Parathyroid adenoma (tissue), 2 donors: ENCODE measurements around the gene MSI2.

Experiments used
- H2AFZ ChIP-seq: fragments of 300-600 bp; sonication (generic); one replicate; pipeline ENCODE4 v1.7.0; 2017; ENCODE audit warnings: antibody characterized with exemption, mild to moderate bottlenecking
- H3K27ac ChIP-seq: fragments of 300-600 bp; sonication (generic); one replicate; pipeline ENCODE4 v1.7.0; 2017
- H3K27me3 ChIP-seq: fragments of 300-600 bp; sonication (generic); one replicate; pipeline ENCODE4 v1.7.0; 2017; ENCODE audit warnings: low read length; ENCODE audit not compliant: control insufficient read depth, insufficient read depth
- H3K36me3 ChIP-seq: fragments of 300-600 bp; sonication (generic); one replicate; pipeline ENCODE4 v1.7.0; 2017; ENCODE audit warnings: low read length; ENCODE audit not compliant: control insufficient read depth, insufficient read depth
- H3K4me1 ChIP-seq: fragments of 300-600 bp; sonication (generic); one replicate; pipeline ENCODE4 v1.7.0; 2017; ENCODE audit warnings: control low read depth
- H3K4me2 ChIP-seq: fragments of 300-600 bp; sonication (generic); one replicate; pipeline ENCODE4 v1.7.0; 2017; ENCODE audit warnings: low read length
- H3K4me3 ChIP-seq: fragments of 300-600 bp; sonication (generic); one replicate; pipeline ENCODE4 v1.7.0; 2017; ENCODE audit warnings: low read depth, low read length
- H3K79me2 ChIP-seq: fragments of 300-600 bp; sonication (generic); one replicate; pipeline ENCODE4 v1.7.0; 2017; ENCODE audit warnings: control low read depth
- H3K9ac ChIP-seq: fragments of 300-600 bp; sonication (generic); one replicate; pipeline ENCODE4 v1.7.0; 2017; ENCODE audit warnings: mild to moderate bottlenecking
- H3K9me3 ChIP-seq: fragments of 300-600 bp; sonication (generic); one replicate; pipeline ENCODE4 v1.7.0; 2017; ENCODE audit warnings: low read length; ENCODE audit not compliant: control insufficient read depth
- TF ChIP-seq, protein P1 (sequence below): fragments of 300-600 bp; sonication (generic); IDR thresholded peaks from one replicate; pipeline ENCODE4 v1.7.0; 2017; ENCODE audit warnings: antibody characterized with exemption, mild to moderate bottlenecking
- donor health status: primary hyperparathyroidism.

Gene MSI2

DNA sequence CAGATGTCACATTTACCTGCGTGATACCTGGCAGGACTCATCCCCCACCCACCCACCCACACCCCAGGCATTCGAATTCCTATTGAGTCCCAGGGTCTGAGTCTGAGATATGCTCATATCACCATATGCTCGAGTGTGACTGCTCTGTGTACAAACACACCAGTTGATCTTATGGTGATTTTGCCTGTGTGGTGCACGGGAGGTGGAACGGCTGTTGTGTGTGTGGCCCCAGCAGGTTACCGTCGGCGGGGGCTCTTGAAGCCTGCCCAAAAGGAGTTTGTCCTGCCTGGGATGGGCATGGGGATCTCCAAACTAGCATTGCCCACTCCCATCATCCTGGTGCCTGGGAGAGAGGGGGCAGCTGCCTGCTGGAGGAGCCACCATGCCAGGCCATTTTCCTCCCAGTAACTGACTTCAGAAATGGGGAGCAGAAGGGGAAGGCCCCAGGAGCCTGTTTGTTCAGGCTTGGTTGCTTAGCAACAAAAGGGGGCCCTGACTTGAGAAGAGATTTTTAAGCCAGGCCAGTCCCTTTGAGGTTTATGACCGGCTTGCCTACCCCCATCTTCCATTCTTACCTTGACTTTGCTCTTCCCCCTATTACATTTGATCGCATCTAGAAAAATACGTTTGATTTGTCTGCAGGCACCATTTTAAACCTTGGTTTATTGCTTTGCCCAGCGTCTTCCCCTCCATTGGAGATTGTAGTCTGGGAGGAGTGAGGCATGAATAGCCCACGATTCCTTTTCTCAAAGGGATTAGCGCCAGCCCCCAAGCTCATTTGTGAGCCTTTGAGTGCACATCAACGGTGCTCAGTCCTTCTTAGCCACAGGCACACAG lies 271.1 kb downstream of the MSI2 start:
- H3K79me2 ChIP-seq = peaks cover 51% of the 10 kb centered on the region
- no peaks in the 10 kb centered on the region for H3K9me3 ChIP-seq
- TF ChIP-seq, protein P1, sequence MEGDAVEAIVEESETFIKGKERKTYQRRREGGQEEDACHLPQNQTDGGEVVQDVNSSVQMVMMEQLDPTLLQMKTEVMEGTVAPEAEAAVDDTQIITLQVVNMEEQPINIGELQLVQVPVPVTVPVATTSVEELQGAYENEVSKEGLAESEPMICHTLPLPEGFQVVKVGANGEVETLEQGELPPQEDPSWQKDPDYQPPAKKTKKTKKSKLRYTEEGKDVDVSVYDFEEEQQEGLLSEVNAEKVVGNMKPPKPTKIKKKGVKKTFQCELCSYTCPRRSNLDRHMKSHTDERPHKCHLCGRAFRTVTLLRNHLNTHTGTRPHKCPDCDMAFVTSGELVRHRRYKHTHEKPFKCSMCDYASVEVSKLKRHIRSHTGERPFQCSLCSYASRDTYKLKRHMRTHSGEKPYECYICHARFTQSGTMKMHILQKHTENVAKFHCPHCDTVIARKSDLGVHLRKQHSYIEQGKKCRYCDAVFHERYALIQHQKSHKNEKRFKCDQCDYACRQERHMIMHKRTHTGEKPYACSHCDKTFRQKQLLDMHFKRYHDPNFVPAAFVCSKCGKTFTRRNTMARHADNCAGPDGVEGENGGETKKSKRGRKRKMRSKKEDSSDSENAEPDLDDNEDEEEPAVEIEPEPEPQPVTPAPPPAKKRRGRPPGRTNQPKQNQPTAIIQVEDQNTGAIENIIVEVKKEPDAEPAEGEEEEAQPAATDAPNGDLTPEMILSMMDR = no peak
- no peak overlapping the region for H3K4me2 ChIP-seq
- H3K27ac ChIP-seq = peak overlapping the region; percentile 21
- no peak overlapping the region for H2AFZ ChIP-seq
- H3K4me3 ChIP-seq = no peak overlapping the region
- H3K4me1 ChIP-seq = peaks cover 81% of the 10 kb centered on the region
- no peaks in the 10 kb centered on the region for H3K36me3 ChIP-seq
- H3K27me3 ChIP-seq = no peaks in the 10 kb centered on the region
- no peak overlapping the region for H3K9ac ChIP-seq

DNA sequence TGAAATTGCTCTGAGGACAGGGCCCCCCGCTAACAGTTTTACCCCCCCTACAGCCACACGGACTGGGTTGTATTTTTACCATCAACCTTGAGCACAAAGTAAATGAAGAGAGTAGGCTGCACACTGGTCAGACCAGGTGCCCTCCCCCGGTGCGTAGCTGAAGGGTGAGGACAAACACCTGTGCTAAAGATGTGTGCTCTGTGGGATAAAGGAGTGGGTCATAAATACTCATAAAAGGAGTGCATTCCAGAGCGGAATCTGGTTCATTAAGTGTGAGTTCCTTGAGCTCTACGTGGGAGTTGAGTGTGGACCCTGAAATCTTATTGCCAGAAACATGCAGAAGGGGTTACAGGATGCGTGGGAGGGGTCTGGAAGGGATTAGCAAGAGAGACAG lies 271.7 kb downstream of the MSI2 start:
- TF ChIP-seq, protein P1 = no peak
- peak overlapping the region; percentile 21 for H3K27ac ChIP-seq
- H3K9ac ChIP-seq = no peak overlapping the region

DNA sequence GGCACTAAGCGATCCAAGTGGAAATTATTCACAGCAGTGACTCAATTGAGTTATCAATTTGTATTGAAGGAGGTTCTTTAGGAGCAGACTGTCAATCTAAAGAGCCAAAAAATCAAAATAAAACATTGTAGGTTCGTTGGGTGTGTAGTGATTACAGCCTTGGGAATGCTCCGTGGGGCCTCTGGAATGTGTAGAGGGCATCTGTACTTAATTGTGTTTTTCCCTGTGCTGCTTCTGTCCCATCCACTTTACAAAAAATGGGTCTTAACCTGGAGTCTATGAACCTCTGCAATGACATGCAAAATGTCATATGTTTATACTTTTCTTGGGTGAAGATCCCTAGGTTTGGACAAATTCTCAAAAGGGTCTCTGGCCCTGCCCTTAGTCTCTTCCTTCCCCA lies 273.7 kb downstream of the MSI2 start:
- TF ChIP-seq, protein P1 = no peak
- H3K27ac ChIP-seq = peak overlapping the region; percentile 96
- no peak overlapping the region for H2AFZ ChIP-seq
- H3K4me1 ChIP-seq = peaks cover 84% of the 10 kb centered on the region
- H3K9ac ChIP-seq = no peak overlapping the region
- peaks cover 39% of the 10 kb centered on the region for H3K79me2 ChIP-seq
- no peak overlapping the region for H3K4me3 ChIP-seq
- H3K9me3 ChIP-seq = no peaks in the 10 kb centered on the region
- H3K36me3 ChIP-seq = no peaks in the 10 kb centered on the region
- H3K4me2 ChIP-seq = peak overlapping the region; percentile 50
- no peaks in the 10 kb centered on the region for H3K27me3 ChIP-seq

More for the DNA sequence above, 271.7 kb downstream of the MSI2 start:
- Histone ChIP-seq H3K79me2 (peaks cover 46% of the 10 kb centered on the region), H3K9me3 (no peaks in the 10 kb centered on the region), H3K4me2 (no peak overlapping the region), H3K4me1 (peaks cover 84% of the 10 kb centered on the region), H2AFZ (no peak overlapping the region), H3K36me3 (no peaks in the 10 kb centered on the region), H3K27me3 (no peaks in the 10 kb centered on the region), H3K4me3 (no peak overlapping the region)

DNA sequence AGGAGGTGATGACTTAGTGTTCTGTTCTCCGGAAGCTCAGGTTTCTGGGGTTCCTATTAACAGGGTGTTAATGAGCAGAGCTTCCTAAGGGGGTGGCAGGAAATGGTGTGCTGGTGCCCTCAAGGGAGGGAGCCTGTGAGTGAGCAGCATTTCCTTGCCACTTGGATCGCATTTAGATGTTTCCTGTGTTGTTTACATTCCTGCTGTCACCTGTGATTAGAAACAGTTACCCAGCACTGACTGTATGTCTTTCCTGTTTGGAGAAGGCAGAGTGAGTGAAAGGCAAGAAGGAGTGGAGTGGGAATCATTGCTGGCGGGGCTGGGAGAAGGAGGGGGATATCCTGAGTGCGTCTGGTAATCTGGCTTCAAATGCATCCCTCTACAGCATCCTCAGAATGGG lies 274.2 kb downstream of the MSI2 start:
- no peaks in the 10 kb centered on the region for H3K36me3 ChIP-seq
- H3K9ac ChIP-seq = no peak overlapping the region
- no peak overlapping the region for H3K4me3 ChIP-seq
- H3K9me3 ChIP-seq = no peaks in the 10 kb centered on the region
- H3K27me3 ChIP-seq = no peaks in the 10 kb centered on the region
- TF ChIP-seq, protein P1 = no peak
- peaks cover 86% of the 10 kb centered on the region for H3K4me1 ChIP-seq
- no peak overlapping the region for H2AFZ ChIP-seq
- H3K27ac ChIP-seq = peak overlapping the region; percentile 96
- peaks cover 34% of the 10 kb centered on the region for H3K79me2 ChIP-seq
- H3K4me2 ChIP-seq = peak overlapping the region; percentile 53

DNA sequence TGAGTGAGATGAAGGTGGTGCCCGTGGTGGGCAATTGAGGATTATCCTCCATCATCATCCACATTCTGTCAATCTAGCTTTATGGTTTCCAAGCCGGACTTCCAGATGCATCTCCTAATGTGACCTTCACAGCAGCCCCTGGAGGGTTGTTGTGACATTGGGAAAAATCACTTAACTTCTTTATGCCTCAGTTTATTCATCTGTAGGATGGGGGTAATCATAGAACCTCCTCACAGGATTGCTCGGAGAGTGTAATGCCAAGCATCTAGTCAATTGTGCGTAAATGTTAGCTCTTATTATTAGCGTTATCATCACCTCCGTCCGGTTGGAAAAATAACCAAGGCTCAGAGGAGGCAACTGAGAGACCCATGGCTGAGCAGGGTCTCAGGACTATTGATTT lies 274.8 kb downstream of the MSI2 start:
- H3K27me3 ChIP-seq = no peaks in the 10 kb centered on the region
- no peaks in the 10 kb centered on the region for H3K36me3 ChIP-seq
- TF ChIP-seq, protein P1 = no peak
- peak overlapping the region; percentile 96 for H3K27ac ChIP-seq
- H3K79me2 ChIP-seq = peaks cover 28% of the 10 kb centered on the region
- H2AFZ ChIP-seq = no peak overlapping the region
- peaks cover 86% of the 10 kb centered on the region for H3K4me1 ChIP-seq
- peak overlapping the region; percentile 13 for H3K9ac ChIP-seq
- H3K9me3 ChIP-seq = no peaks in the 10 kb centered on the region
- no peak overlapping the region for H3K4me3 ChIP-seq
- peak overlapping the region; percentile 53 for H3K4me2 ChIP-seq
